ENCODE data around the gene CD86. TPM values are rescaled to one million over a fixed set of nuclear protein-coding genes. Genes with fewer than 3 reads are reported as not detected.

The CD86 gene
- total RNA-seq, 4 donors from 2014 or later, result 0.49 to 4.2 (median 1.8) TPM

- Histone ChIP-seq H3K27ac (no peak overlapping the region), H3K4me1 (no peaks in the 10 kb centered on the region), H3K36me3 (no peaks in the 10 kb centered on the region), H3K4me3 (replicated peaks in 1 of 3) (no peak overlapping the region), H3K9me3 (no peaks in the 10 kb centered on the region), H3K27me3 (no peaks in the 10 kb centered on the region)
- DNase-seq, result no peak
- TF ChIP-seq CTCF (IDR thresholded peaks at IDR 0.05), result no peak
- no peak for TF ChIP-seq POLR2A (IDR thresholded peaks at IDR 0.05)
- intact Hi-C loops (cut with DNase I), result no loop called here
Observed at GRCh38 chr3:122167630-122168029, 112.5 kb downstream of the CD86 start.

DNA sequence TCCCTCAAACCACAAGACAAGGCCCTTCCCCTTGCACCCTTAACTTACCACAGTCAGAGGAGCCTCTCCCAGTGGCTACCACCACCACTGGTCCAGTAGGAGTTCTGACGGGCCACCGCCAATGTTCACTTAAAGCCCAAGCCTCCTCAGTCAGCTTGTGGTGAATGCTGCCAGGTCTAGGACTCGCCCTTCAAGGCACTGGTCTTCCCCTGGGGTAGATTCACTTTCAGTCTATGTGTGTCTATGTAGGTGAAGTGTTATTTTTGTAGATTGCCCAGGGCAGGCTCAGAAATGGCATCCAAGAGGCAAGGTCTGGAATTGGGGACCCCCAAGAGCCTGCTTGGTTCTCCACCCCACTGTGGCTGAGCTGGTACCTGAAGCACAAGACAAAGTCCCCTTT, 112.9 kb downstream of the CD86 start:
- Histone ChIP-seq H3K9me3 (no peaks in the 10 kb centered on the region), H3K27ac (no peak overlapping the region), H3K36me3 (no peaks in the 10 kb centered on the region), H3K27me3 (no peaks in the 10 kb centered on the region), H3K4me3 (replicated peaks in 1 of 3) (no peak overlapping the region), H3K4me1 (no peaks in the 10 kb centered on the region)
- 57 to 83% methylated on average over 3 of the region's 3 CpGs for WGBS, 2 donors
- no peak for TF ChIP-seq CTCF (IDR thresholded peaks at IDR 0.05)
- no peak for TF ChIP-seq POLR2A (IDR thresholded peaks at IDR 0.05)
- DNase-seq, result no peak
- intact Hi-C loops (cut with DNase I), result no loop called here

DNA sequence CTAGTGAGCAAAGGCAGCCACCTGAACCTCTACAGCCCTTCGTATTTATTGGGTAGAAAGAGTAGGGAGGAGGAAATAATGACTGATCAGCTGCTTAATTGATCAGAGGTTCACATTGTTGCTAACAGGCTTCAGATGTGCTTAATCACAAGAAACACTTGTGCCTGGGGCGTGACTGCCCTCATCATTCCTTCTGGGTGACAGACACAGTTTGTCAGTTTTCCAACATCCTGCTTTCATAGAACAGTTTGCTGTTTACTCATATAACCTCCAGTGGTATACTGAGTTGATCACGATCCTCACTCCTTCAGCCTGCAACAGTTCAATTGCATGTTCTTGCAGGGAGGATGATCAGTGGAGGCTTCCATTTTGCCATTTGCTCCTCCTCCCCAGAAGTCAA, 114.7 kb downstream of the CD86 start:
- H3K9me3 ChIP-seq, result no peaks in the 10 kb centered on the region
- no peaks in the 10 kb centered on the region for H3K27me3 ChIP-seq
- no peak for DNase-seq
- TF ChIP-seq CTCF (IDR thresholded peaks at IDR 0.05) (no peak), POLR2A (IDR thresholded peaks at IDR 0.05) (no peak)
- H3K4me1 ChIP-seq, result no peaks in the 10 kb centered on the region
- no peak overlapping the region for H3K4me3 ChIP-seq (replicated peaks in 1 of 3)
- 83 to 91% methylated on average over 3 of the region's 3 CpGs for WGBS, 2 donors
- intact Hi-C loops (cut with DNase I), result no loop called here
- no peaks in the 10 kb centered on the region for H3K36me3 ChIP-seq
- no peak overlapping the region for H3K27ac ChIP-seq

Small RNAs within 50 kb of the gene (small RNA-seq; reads per million reads assigned to genes)
- not detected for gene RF00019

Other genes with a start within 250 kb of the CD86 start
- 10 to 100 TPM; 16.3 to 37.9 (median 31.4) TPM for gene IQCB1, start 220.3 kb upstream of the CD86 start, total RNA-seq
- 1 to 10 TPM; 2.6 to 6.8 (median 4.8) TPM for gene EAF2, start 220.2 kb upstream of the CD86 start, total RNA-seq
- 10 to 100 TPM in 1 of 4 donors, 1 to 10 TPM in 3; 3.5 to 10.2 (median 8.7) TPM for gene SLC15A2, start 161.0 kb upstream of the CD86 start, total RNA-seq
- gene ILDR1, start 33.1 kb upstream of the CD86 start, total RNA-seq, result 10 to 100 TPM in 2 of 4 donors, 1 to 10 TPM in 2; 4.3 to 12.0 (median 8.7) TPM
- 1 to 10 TPM in 1 of 4 donors, under 1 TPM in 2, not detected in 1; under 0.01 to 1.2 (median 0.17) TPM for gene CASR, start 128.3 kb downstream of the CD86 start, total RNA-seq

All from thyroid gland (tissue), 4 donors.